H9 (cell line): Measurements from ENCODE around the gene NEURL1B. TPM values are rescaled to one million over a fixed set of nuclear protein-coding genes. Genes with fewer than 3 reads are reported as not detected.

Experiments
- DNase-seq: peaks from one replicate; pipeline ENCODE4 v3.0.0-alpha.2; 2017
- H2AFZ ChIP-seq: one replicate; pipeline ENCODE4 v1.6.1; 2013; ENCODE audit warnings: mild to moderate bottlenecking, low read length, control low read depth, moderate library complexity
- H2AK5ac ChIP-seq: 2 replicates; pipeline ENCODE4 v1.6.1; 2013; ENCODE audit warnings: low read length, control low read depth, mixed read lengths; ENCODE audit not compliant: insufficient read length
- H2BK120ac ChIP-seq: one replicate; pipeline ENCODE4 v1.6.1; 2013; ENCODE audit warnings: low read depth, mild to moderate bottlenecking, low read length, control low read depth, inconsistent platforms; ENCODE audit not compliant: poor library complexity, severe bottlenecking
- H2BK12ac ChIP-seq: 2 replicates; pipeline ENCODE4 v1.6.1; 2013; ENCODE audit warnings: low read length, control low read depth, mixed read lengths, low read depth; ENCODE audit not compliant: insufficient read length
- H2BK15ac ChIP-seq: 2 replicates; pipeline ENCODE4 v1.6.1; 2013; ENCODE audit warnings: low read depth, low read length, control low read depth
- H2BK20ac ChIP-seq: one replicate; pipeline ENCODE4 v1.6.1; 2013; ENCODE audit warnings: low read depth, mild to moderate bottlenecking, low read length, control low read depth, inconsistent platforms; ENCODE audit not compliant: poor library complexity, severe bottlenecking
- H2BK5ac ChIP-seq: 2 replicates; pipeline ENCODE4 v1.6.1; 2013; ENCODE audit warnings: low read length, control low read depth, mixed read lengths; ENCODE audit not compliant: insufficient read length
- H3K14ac ChIP-seq: 2 replicates; pipeline ENCODE4 v1.6.1; 2013; ENCODE audit warnings: low read length, control low read depth; ENCODE audit not compliant: insufficient read depth
- H3K18ac ChIP-seq: 2 replicates; pipeline ENCODE4 v1.6.1; 2013; ENCODE audit warnings: low read depth, mild to moderate bottlenecking, mixed read lengths, low read length, control low read depth; ENCODE audit not compliant: insufficient read length
- H3K23ac ChIP-seq: 2 replicates; pipeline ENCODE4 v1.6.1; 2013; ENCODE audit warnings: low read length, control low read depth, mixed read lengths, low read depth; ENCODE audit not compliant: insufficient read length
- H3K23me2 ChIP-seq: 2 replicates; pipeline ENCODE4 v1.6.1; 2013; ENCODE audit warnings: low read depth, mild to moderate bottlenecking, mixed read lengths, low read length, control low read depth; ENCODE audit not compliant: insufficient read length, poor library complexity, severe bottlenecking
- H3K27ac ChIP-seq: 2 replicates; pipeline ENCODE4 v1.5.1; 2013; ENCODE audit warnings: low read length, control low read depth, mixed read lengths, low read depth; ENCODE audit not compliant: insufficient read length
- H3K27me3 ChIP-seq: 2 replicates; pipeline ENCODE4 v1.6.1; 2013; ENCODE audit warnings: low read length, control low read depth, inconsistent platforms; ENCODE audit not compliant: insufficient read depth
- H3K4ac ChIP-seq: 2 replicates; pipeline ENCODE4 v1.6.1; 2013; ENCODE audit warnings: low read depth, mild to moderate bottlenecking, control low read depth, inconsistent platforms, low read length, moderate library complexity
- H3K4me1 ChIP-seq: 2 replicates; pipeline ENCODE4 v1.6.1; 2013; ENCODE audit warnings: low read length, control low read depth, inconsistent platforms; ENCODE audit not compliant: insufficient read depth
- H3K4me2 ChIP-seq: 2 replicates; pipeline ENCODE4 v1.6.1; 2013; ENCODE audit warnings: low read length, control low read depth, mixed read lengths; ENCODE audit not compliant: insufficient read length, insufficient read depth
- H3K56ac ChIP-seq: 2 replicates; pipeline ENCODE4 v1.6.1; 2013; ENCODE audit warnings: low read depth, mild to moderate bottlenecking, mixed read lengths, low read length, control low read depth; ENCODE audit not compliant: insufficient read length
- H3K79me1 ChIP-seq: 2 replicates; pipeline ENCODE4 v1.6.1; 2013; ENCODE audit warnings: low read depth, mild to moderate bottlenecking, moderate library complexity, low read length, control low read depth, inconsistent platforms; ENCODE audit not compliant: insufficient read depth, poor library complexity, severe bottlenecking
- H3K79me2 ChIP-seq: 2 replicates; pipeline ENCODE4 v1.6.1; 2013; ENCODE audit warnings: low read length, control low read depth, inconsistent platforms; ENCODE audit not compliant: insufficient read depth
- H3K9ac ChIP-seq: 2 replicates; pipeline ENCODE4 v1.6.1; 2013; ENCODE audit warnings: low read length, control low read depth, mixed read lengths; ENCODE audit not compliant: insufficient read length; ENCODE audit errors: extremely low read depth
- H3K9me3 ChIP-seq: one replicate; pipeline ENCODE4 v1.6.1; 2013; ENCODE audit warnings: low read depth, low read length, inconsistent platforms; ENCODE audit not compliant: control insufficient read depth
- H3T11ph ChIP-seq: one replicate; pipeline ENCODE4 v1.6.1; 2013; ENCODE audit warnings: mild to moderate bottlenecking, low read length, control low read depth, inconsistent platforms
- H4K20me1 ChIP-seq: one replicate; pipeline ENCODE4 v1.6.1; 2013; ENCODE audit not compliant: control insufficient read depth, insufficient read length, insufficient read depth
- H4K5ac ChIP-seq: 2 replicates; pipeline ENCODE4 v1.6.1; 2013; ENCODE audit warnings: low read depth, mild to moderate bottlenecking, mixed read lengths, low read length, control low read depth; ENCODE audit not compliant: insufficient read length
- H4K8ac ChIP-seq: replicated peaks from 2 replicates; pipeline ENCODE4 v1.6.1; 2013; ENCODE audit warnings: low read length, control low read depth, mixed read lengths, low read depth; ENCODE audit not compliant: insufficient read length
- H4K91ac ChIP-seq: 2 replicates; pipeline ENCODE4 v1.6.1; 2013; ENCODE audit warnings: low read depth, mild to moderate bottlenecking, moderate library complexity, mixed read lengths, low read length, control low read depth; ENCODE audit not compliant: insufficient read length
- H3K27ac Mint-ChIP-seq, 3 experiments: 2 replicates in 2 of 3; 3 replicates in 1 of 3; pipeline ENCODE4 v1.8.0; 2020 to 2021; ENCODE audit warnings: mixed read lengths in 3 of 3, mild to moderate bottlenecking in 1 of 3, moderate library complexity in 1 of 3
- H3K27me3 Mint-ChIP-seq: 2 replicates; pipeline ENCODE4 v1.8.0; 2021; ENCODE audit warnings: low read depth, mild to moderate bottlenecking, moderate library complexity, mixed read lengths
- H3K36me3 Mint-ChIP-seq, 3 experiments: 2 replicates in 2 of 3; 3 replicates in 1 of 3; pipeline ENCODE4 v1.8.0; 2020 to 2021; ENCODE audit warnings: low read depth in 3 of 3, mixed read lengths in 3 of 3; ENCODE audit not compliant: insufficient read depth in 1 of 3
- H3K4me1 Mint-ChIP-seq, 2 experiments: 2 replicates each; pipeline ENCODE4 v1.8.0; 2020; ENCODE audit warnings: mixed read lengths in 2 of 2
- H3K4me3 Mint-ChIP-seq, 2 experiments: 2 replicates in 1 of 2; 3 replicates in 1 of 2; pipeline ENCODE4 v1.8.0; 2020 to 2021; ENCODE audit warnings: mild to moderate bottlenecking in 2 of 2, mixed read lengths in 2 of 2, moderate library complexity in 1 of 2
- H3K9me3 Mint-ChIP-seq, 2 experiments: 2 replicates in 1 of 2; 3 replicates in 1 of 2; pipeline ENCODE4 v1.8.0; 2020; ENCODE audit warnings: mild to moderate bottlenecking in 2 of 2, mixed read lengths in 2 of 2, moderate library complexity in 1 of 2
- CTCF ChIP-seq: fragments of 200-600 bp; sonication (generic); conservative IDR thresholded peaks from 3 replicates; pipeline ENCODE4 v1.8.0; 2021; ENCODE audit warnings: antibody characterized with exemption, mild to moderate bottlenecking
- WGBS: extraction: QIAGEN DNeasy Blood & Tissue Kit; methylation state at CpG from one replicate; pipeline ENCODE4 v1.1.7; 2013; ENCODE audit warnings: missing lambda C conversion rate, low lambda C conversion rate, mixed read lengths; ENCODE audit not compliant: insufficient read length; ENCODE audit errors: extremely low coverage; 5-methylcytosine and 5-hydroxymethylcytosine counted together
- total RNA-seq: library from RNA; stranded (reverse); gene quantifications from 2 replicates; pipeline ENCODE4 v1.2.1, GENCODE V29; 2021

The NEURL1B gene
- total RNA-seq, 1 experiment from 2014 or later: 3.6 TPM

- no peak overlapping the region for H2AFZ ChIP-seq
- no peak overlapping the region for H3K23ac ChIP-seq
- no peak overlapping the region for H2BK15ac ChIP-seq
- DNase-seq: no peak
- no peaks in the 10 kb centered on the region for H3K79me2 ChIP-seq
- no peaks in the 10 kb centered on the region for H3K4me1 ChIP-seq
- no peaks in the 10 kb centered on the region for H3K9me3 ChIP-seq
- WGBS: no CpG with 5 or more reads among the region's 8 CpGs
- Mint-ChIP-seq H3K27ac (peak overlapping the region in 1 of 3 experiments; percentile 71; a peak in 2 of 7 replicates), H3K36me3 (no peaks in the 10 kb centered on the region), H3K4me1 (peaks cover 31 to 42% of the 10 kb centered on the region in 2 experiments), H3K9me3 (no peaks in the 10 kb centered on the region), H3K4me3 (no peak overlapping the region), H3K27me3 (peaks cover 29% of the 10 kb centered on the region)
- H3K4me2 ChIP-seq: no peak overlapping the region
- H2BK20ac ChIP-seq: no peak overlapping the region
- no peak overlapping the region for H3K9ac ChIP-seq
- no peak overlapping the region for H3K18ac ChIP-seq
- no peak overlapping the region for H2AK5ac ChIP-seq
- peaks cover 5% of the 10 kb centered on the region for H3K23me2 ChIP-seq
- no peak overlapping the region for H4K91ac ChIP-seq
- no peak overlapping the region for H3K14ac ChIP-seq
- no peak overlapping the region for H2BK12ac ChIP-seq
- H4K20me1 ChIP-seq: no peaks in the 10 kb centered on the region
- no peak overlapping the region for H3K4ac ChIP-seq
- H3K56ac ChIP-seq: no peak overlapping the region
- H3T11ph ChIP-seq: no peak overlapping the region
- no peaks in the 10 kb centered on the region for H3K79me1 ChIP-seq
- H4K5ac ChIP-seq: no peak overlapping the region
- H3K27ac ChIP-seq: no peak overlapping the region
- H3K27me3 ChIP-seq: no peaks in the 10 kb centered on the region
- no peak overlapping the region for H2BK5ac ChIP-seq
- H4K8ac ChIP-seq: no peak overlapping the region
- TF ChIP-seq CTCF: no peak
- no peak overlapping the region for H2BK120ac ChIP-seq
Observed at GRCh38 chr5:172694541-172694940, 53.5 kb downstream of the NEURL1B start.
